DND-41 (cell line): Measurements from ENCODE around the gene TMCC2.

ENCODE experiments used
- ATAC-seq: fragments of 200-7000 bp; cut with Tn5 transposase; 3 replicates; pipeline ENCODE4 v1.9.1; 2021; ENCODE audit warnings: low read depth; ENCODE audit not compliant: insufficient read depth
- DNase-seq: peaks from one replicate; pipeline ENCODE4 v3.0.0-alpha.2; 2020
- H2AFZ ChIP-seq: 2 replicates; pipeline ENCODE4 v1.6.0; 2012; ENCODE audit warnings: low read depth, low read length
- H3K27ac ChIP-seq: 2 replicates; pipeline ENCODE4 v1.5.1; 2012; ENCODE audit warnings: low read length, inconsistent platforms
- H3K27me3 ChIP-seq: fragments of 200-600 bp; sonication (generic); 2 replicates; pipeline ENCODE4 v1.6.0; 2012; ENCODE audit warnings: low read length, mild to moderate bottlenecking, inconsistent platforms; ENCODE audit not compliant: insufficient read depth, poor library complexity
- H3K36me3 ChIP-seq: 2 replicates; pipeline ENCODE4 v1.5.1; 2012; ENCODE audit warnings: low read length, inconsistent platforms; ENCODE audit not compliant: insufficient read depth
- H3K4me1 ChIP-seq: 2 replicates; pipeline ENCODE4 v1.5.1; 2012; ENCODE audit warnings: mild to moderate bottlenecking, low read length; ENCODE audit not compliant: insufficient read depth
- H3K4me2 ChIP-seq: 2 replicates; pipeline ENCODE4 v1.6.0; 2012; ENCODE audit warnings: mild to moderate bottlenecking, moderate library complexity, low read length, inconsistent platforms; ENCODE audit not compliant: insufficient read depth
- H3K4me3 ChIP-seq, 2 experiments: fragments of 200-600 bp in 1 of 2; shearing (Covaris generic) in 1 of 2; 2 replicates each; pipeline ENCODE4 v1.5.1; 2012 to 2016; ENCODE audit warnings: inconsistent platforms in 2 of 2, low read length in 2 of 2, mild to moderate bottlenecking in 2 of 2, low read depth in 1 of 2, moderate library complexity in 1 of 2
- H3K79me2 ChIP-seq: 2 replicates; pipeline ENCODE4 v1.6.0; 2012; ENCODE audit warnings: low read length, inconsistent platforms; ENCODE audit not compliant: insufficient read depth
- H3K9ac ChIP-seq: 2 replicates; pipeline ENCODE4 v1.6.0; 2012; ENCODE audit warnings: low read depth, mild to moderate bottlenecking, inconsistent platforms, low read length, moderate library complexity
- H3K9me3 ChIP-seq: 2 replicates; pipeline ENCODE4 v1.5.1; 2012; ENCODE audit warnings: low read length, moderate library complexity, mild to moderate bottlenecking, inconsistent platforms; ENCODE audit not compliant: insufficient read depth, severe bottlenecking
- H4K20me1 ChIP-seq: 2 replicates; pipeline ENCODE4 v1.6.0; 2012; ENCODE audit warnings: low read length; ENCODE audit not compliant: insufficient read depth
- CTCF ChIP-seq: IDR thresholded peaks from 2 replicates; pipeline ENCODE4 v1.5.1; 2012; ENCODE audit warnings: borderline replicate concordance, low read length, moderate library complexity, mild to moderate bottlenecking; ENCODE audit not compliant: poor library complexity, severe bottlenecking; ENCODE audit errors: extremely low read depth
- EZH2 ChIP-seq: IDR thresholded peaks from 3 replicates; pipeline ENCODE4 v1.6.1; 2012; ENCODE audit warnings: borderline replicate concordance, low read depth, mild to moderate bottlenecking, moderate library complexity, low read length, inconsistent platforms; ENCODE audit not compliant: severe bottlenecking

Gene TMCC2

DNA sequence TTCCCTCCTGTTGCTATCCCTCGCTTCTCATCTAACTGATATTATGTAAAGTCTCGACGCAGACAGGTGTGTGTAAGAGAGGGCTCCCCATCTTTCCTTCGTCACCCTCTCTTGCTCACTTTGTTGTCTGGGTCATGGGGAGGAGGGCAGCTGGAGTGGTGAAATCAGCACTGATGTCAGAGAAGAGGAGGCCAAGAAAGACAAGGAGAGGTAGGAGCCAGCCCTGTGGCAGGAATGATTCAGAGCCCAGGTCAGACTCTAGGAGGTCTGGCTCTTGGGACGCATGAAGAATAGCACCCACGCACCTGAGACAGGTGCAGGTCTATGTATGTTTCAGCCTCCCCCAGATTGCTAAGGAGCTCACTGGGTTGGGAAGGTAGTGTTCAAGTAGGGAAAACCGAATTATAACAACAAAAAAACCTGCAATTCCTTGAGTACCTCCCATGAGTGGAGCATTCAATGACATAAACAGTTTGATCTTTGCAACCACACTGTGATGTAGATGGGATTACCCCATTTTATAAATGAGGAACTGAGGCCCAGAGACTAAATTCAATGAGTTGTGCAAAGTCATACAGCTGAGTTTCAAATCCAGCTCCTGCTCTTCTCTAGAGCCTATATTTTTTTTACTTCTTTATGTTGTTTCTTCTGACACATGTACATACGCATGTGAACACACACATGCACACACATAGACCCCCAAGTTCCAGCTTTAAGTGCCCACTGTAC lies 83.4 kb downstream of the TMCC2 start:
- Histone ChIP-seq H3K9me3 (no peaks in the 10 kb centered on the region), H3K4me2 (no peak overlapping the region), H3K27ac (no peak overlapping the region), H3K4me1 (no peaks in the 10 kb centered on the region), H3K36me3 (no peaks in the 10 kb centered on the region), H3K79me2 (no peaks in the 10 kb centered on the region), H2AFZ (no peak overlapping the region), H4K20me1 (peaks cover 10% of the 10 kb centered on the region), H3K27me3 (peaks cover 45% of the 10 kb centered on the region), H3K4me3 (no peak overlapping the region), H3K9ac (no peak overlapping the region)
- DNase-seq (no peak), ATAC-seq (no peak)
- TF ChIP-seq EZH2 (no peak), CTCF (no peak)

GRCh38 chr1:205312866-205313562 lies 85.3 kb downstream of the TMCC2 start:
- DNase-seq, result no peak
- H2AFZ ChIP-seq, result no peak overlapping the region
- no peak overlapping the region for H3K4me2 ChIP-seq
- H3K27me3 ChIP-seq, result peaks cover 34% of the 10 kb centered on the region
- no peaks in the 10 kb centered on the region for H3K79me2 ChIP-seq
- no peaks in the 10 kb centered on the region for H3K36me3 ChIP-seq
- TF ChIP-seq CTCF (no peak), EZH2 (no peak)
- H3K27ac ChIP-seq, result no peak overlapping the region
- no peaks in the 10 kb centered on the region for H3K9me3 ChIP-seq
- ATAC-seq, result no peak
- no peaks in the 10 kb centered on the region for H3K4me1 ChIP-seq
- H4K20me1 ChIP-seq, result peaks cover 5% of the 10 kb centered on the region; the same call in 1 of the 2 replicates
- H3K4me3 ChIP-seq, result no peak overlapping the region
- no peak overlapping the region for H3K9ac ChIP-seq

DNA sequence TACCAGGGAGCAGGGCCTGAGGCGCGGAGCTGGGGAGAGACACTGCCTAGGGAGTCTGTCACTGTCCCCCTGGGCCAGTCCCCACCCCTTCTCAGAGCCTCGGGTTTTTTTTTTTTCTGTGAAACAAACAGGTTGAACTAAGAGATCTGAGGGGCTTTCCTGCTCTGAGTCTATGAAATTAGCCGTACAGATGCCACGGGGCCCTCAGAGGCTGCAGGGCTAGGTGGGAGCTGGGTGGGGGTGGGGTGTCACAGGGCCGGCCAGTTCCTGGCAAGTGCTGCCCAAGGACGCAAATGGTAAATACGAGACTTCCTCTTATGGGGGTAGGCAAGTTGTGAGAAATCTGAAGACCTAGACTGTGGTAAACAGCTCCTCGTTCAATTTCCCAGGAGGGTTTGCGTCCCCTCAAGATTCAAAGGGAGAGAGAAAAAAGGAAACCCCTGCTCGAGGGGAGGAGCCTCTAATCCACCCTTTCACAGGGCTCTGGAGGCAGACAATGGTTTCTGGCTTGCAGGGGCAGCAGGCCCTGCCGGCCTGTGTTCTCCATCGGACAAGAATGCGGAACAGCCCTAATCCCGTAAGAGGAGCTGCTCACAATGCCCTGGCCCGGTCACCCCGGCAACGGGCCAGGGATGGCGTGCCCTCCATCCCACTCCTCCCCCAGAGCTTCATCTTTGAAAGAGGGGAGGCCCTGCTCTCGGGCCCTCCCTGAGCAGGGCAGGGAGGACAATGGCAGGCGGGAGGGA lies 86.0 kb downstream of the TMCC2 start:
- no peak for ATAC-seq
- no peak overlapping the region for H3K9ac ChIP-seq

More for the DNA sequence above, 86.0 kb downstream of the TMCC2 start:
- TF ChIP-seq CTCF (no peak), EZH2 (no peak)
- Histone ChIP-seq H3K27ac (no peak overlapping the region), H3K27me3 (peaks cover 33% of the 10 kb centered on the region), H3K79me2 (no peaks in the 10 kb centered on the region), H3K4me1 (no peaks in the 10 kb centered on the region), H2AFZ (no peak overlapping the region), H3K4me3 (no peak overlapping the region), H4K20me1 (peaks cover 5% of the 10 kb centered on the region; the same call in 1 of the 2 replicates), H3K9me3 (no peaks in the 10 kb centered on the region), H3K36me3 (no peaks in the 10 kb centered on the region), H3K4me2 (no peak overlapping the region)
- no peak for DNase-seq
